ENCODE data around the gene TCHP.
A peak's percentile ranks its signal among the peaks of the same experiment; 100 is the strongest.
"Not testable (repeated sequence)": the region's sequence is repeated elsewhere in the genome, so short reads cannot be mapped to it uniquely, and the experiment has no call there.

The TCHP gene

DNA sequence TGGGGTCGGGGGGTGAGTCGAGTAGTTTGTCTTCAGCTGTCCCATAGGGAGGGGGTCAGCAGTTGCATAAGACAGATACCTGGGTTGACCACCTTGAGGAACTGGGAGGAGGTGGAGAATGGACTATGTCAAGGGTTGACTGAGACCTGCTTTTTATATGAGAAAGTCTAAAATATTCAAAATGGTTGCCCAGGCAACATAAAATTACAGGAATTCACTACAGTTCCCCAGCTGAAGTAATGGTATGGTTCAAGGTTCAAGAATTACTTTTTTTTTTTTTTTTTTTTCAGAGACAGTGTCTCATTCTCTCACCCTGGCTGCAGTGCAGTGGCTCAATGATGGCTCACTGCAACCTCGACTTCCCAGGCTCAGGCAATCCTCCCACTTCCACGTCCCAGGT is 5.1 kb upstream of the TCHP start:
- Histone ChIP-seq H3K36me3 (ENCODE audit: insufficient read depth, low read length) (no peaks in the 10 kb centered on the region), H2AFZ (ENCODE audit: low read length) (no peak overlapping the region), H3K27me3 (ENCODE audit: insufficient read depth, low read length, poor library complexity, severe bottlenecking) (no peaks in the 10 kb centered on the region), H3K9me2 (replicated peaks; ENCODE audit: low read depth, low read length) (no peaks in the 10 kb centered on the region), H3F3A (ENCODE audit: low read depth) (no peaks in the 10 kb centered on the region), H3K9ac (ENCODE audit: low read depth, low read length, poor library complexity, severe bottlenecking) (no peak overlapping the region), H3K9me3 (ENCODE audit: insufficient read depth, low read depth, low read length) (no peaks in the 10 kb centered on the region), H3K79me2 (ENCODE audit: insufficient read depth, low read length) (no peaks in the 10 kb centered on the region), H3K4me2 (ENCODE audit: low read depth, low read length, poor library complexity, severe bottlenecking) (no peak overlapping the region), H4K20me1 (ENCODE audit: insufficient read depth, low read length, poor library complexity, severe bottlenecking) (no peaks in the 10 kb centered on the region), H3K4me3 (ENCODE audit: low read length, poor library complexity, severe bottlenecking) (no peak overlapping the region), H3K4me1 (ENCODE audit: insufficient read depth, low read length, poor library complexity, severe bottlenecking) (peaks cover 5% of the 10 kb centered on the region)
- no peak for TF ChIP-seq EZH2phosphoT487 (IDR thresholded peaks at IDR 0.05; ENCODE audit: borderline replicate concordance)
- TF ChIP-seq, protein P1, sequence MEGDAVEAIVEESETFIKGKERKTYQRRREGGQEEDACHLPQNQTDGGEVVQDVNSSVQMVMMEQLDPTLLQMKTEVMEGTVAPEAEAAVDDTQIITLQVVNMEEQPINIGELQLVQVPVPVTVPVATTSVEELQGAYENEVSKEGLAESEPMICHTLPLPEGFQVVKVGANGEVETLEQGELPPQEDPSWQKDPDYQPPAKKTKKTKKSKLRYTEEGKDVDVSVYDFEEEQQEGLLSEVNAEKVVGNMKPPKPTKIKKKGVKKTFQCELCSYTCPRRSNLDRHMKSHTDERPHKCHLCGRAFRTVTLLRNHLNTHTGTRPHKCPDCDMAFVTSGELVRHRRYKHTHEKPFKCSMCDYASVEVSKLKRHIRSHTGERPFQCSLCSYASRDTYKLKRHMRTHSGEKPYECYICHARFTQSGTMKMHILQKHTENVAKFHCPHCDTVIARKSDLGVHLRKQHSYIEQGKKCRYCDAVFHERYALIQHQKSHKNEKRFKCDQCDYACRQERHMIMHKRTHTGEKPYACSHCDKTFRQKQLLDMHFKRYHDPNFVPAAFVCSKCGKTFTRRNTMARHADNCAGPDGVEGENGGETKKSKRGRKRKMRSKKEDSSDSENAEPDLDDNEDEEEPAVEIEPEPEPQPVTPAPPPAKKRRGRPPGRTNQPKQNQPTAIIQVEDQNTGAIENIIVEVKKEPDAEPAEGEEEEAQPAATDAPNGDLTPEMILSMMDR (conservative IDR thresholded peaks at IDR 0.05; ENCODE audit: low read length): no peak

DNA sequence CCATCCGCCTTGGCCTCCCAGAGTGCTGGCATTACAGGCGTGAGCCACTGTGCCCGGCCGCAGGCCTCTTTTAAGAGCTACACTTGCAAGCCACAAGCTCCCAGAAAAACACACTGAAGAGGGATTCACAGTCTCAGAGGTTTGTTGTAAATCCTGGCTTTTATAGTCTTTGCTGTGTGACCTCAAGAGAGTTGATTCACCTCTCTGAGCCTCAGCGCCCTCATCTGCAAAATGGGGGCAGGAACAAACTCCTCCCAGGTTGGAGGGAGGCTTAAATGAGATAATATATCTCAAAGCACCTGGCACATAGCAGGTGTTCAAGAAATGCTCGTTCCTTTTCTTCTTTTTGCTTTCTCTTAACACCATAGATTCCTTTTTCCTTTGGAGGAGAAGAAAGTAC is 3.9 kb upstream of the TCHP start:
- no peak overlapping the region for H3K9ac ChIP-seq (ENCODE audit: low read depth, low read length, poor library complexity, severe bottlenecking)
- no peaks in the 10 kb centered on the region for H3F3A ChIP-seq (ENCODE audit: low read depth)
- no peaks in the 10 kb centered on the region for H3K36me3 ChIP-seq (ENCODE audit: insufficient read depth, low read length)
- no peaks in the 10 kb centered on the region for H3K27me3 ChIP-seq (ENCODE audit: insufficient read depth, low read length, poor library complexity, severe bottlenecking)
- H4K20me1 ChIP-seq (ENCODE audit: insufficient read depth, low read length, poor library complexity, severe bottlenecking): peaks cover 5% of the 10 kb centered on the region
- H3K4me1 ChIP-seq (ENCODE audit: insufficient read depth, low read length, poor library complexity, severe bottlenecking): peaks cover 9% of the 10 kb centered on the region
- H3K9me3 ChIP-seq (ENCODE audit: insufficient read depth, low read depth, low read length): no peaks in the 10 kb centered on the region
- no peak for TF ChIP-seq EZH2phosphoT487 (IDR thresholded peaks at IDR 0.05; ENCODE audit: borderline replicate concordance)
- TF ChIP-seq, protein P1 (conservative IDR thresholded peaks at IDR 0.05; ENCODE audit: low read length): no peak
- no peaks in the 10 kb centered on the region for H3K9me2 ChIP-seq (replicated peaks; ENCODE audit: low read depth, low read length)
- H3K79me2 ChIP-seq (ENCODE audit: insufficient read depth, low read length): peaks cover 11% of the 10 kb centered on the region
- no peak overlapping the region for H2AFZ ChIP-seq (ENCODE audit: low read length)
- no peak overlapping the region for H3K4me2 ChIP-seq (ENCODE audit: low read depth, low read length, poor library complexity, severe bottlenecking)
- no peak overlapping the region for H3K4me3 ChIP-seq (ENCODE audit: low read length, poor library complexity, severe bottlenecking)

DNA sequence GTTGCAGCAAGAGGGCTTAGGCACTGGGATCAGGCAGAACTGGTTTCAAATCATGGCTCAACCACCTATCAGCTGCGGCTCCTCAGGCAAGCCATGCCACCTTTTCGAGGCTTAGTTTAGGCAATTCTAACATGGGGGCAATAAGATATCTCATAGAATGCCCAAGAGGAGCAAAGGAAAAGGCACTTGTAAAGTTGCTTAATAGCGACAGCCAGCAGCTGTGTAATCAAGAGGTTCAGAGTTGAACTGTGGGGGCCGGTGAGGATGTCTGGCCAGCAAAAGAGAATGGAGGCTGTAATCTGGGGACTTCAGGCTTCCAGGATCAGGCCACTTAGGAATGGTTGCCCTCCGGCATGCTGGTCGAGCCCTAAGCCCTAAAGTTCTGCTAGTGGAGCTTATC is 3.0 kb upstream of the TCHP start:
- no peak overlapping the region for H2AFZ ChIP-seq (ENCODE audit: low read length)
- peaks cover 19% of the 10 kb centered on the region for H3K79me2 ChIP-seq (ENCODE audit: insufficient read depth, low read length)
- no peaks in the 10 kb centered on the region for H3K9me3 ChIP-seq (ENCODE audit: insufficient read depth, low read depth, low read length)
- no peaks in the 10 kb centered on the region for H3F3A ChIP-seq (ENCODE audit: low read depth)
- H3K9ac ChIP-seq (ENCODE audit: low read depth, low read length, poor library complexity, severe bottlenecking): no peak overlapping the region
- no peaks in the 10 kb centered on the region for H3K27me3 ChIP-seq (ENCODE audit: insufficient read depth, low read length, poor library complexity, severe bottlenecking)
- H3K4me2 ChIP-seq (ENCODE audit: low read depth, low read length, poor library complexity, severe bottlenecking): no peak overlapping the region
- TF ChIP-seq, protein P1 (conservative IDR thresholded peaks at IDR 0.05; ENCODE audit: low read length): no peak
- TF ChIP-seq EZH2phosphoT487 (IDR thresholded peaks at IDR 0.05; ENCODE audit: borderline replicate concordance): no peak
- H3K4me1 ChIP-seq (ENCODE audit: insufficient read depth, low read length, poor library complexity, severe bottlenecking): peaks cover 16% of the 10 kb centered on the region
- no peaks in the 10 kb centered on the region for H3K36me3 ChIP-seq (ENCODE audit: insufficient read depth, low read length)
- H3K4me3 ChIP-seq (ENCODE audit: low read length, poor library complexity, severe bottlenecking): no peak overlapping the region
- H3K9me2 ChIP-seq (replicated peaks; ENCODE audit: low read depth, low read length): no peaks in the 10 kb centered on the region
- H4K20me1 ChIP-seq (ENCODE audit: insufficient read depth, low read length, poor library complexity, severe bottlenecking): peaks cover 10% of the 10 kb centered on the region

DNA sequence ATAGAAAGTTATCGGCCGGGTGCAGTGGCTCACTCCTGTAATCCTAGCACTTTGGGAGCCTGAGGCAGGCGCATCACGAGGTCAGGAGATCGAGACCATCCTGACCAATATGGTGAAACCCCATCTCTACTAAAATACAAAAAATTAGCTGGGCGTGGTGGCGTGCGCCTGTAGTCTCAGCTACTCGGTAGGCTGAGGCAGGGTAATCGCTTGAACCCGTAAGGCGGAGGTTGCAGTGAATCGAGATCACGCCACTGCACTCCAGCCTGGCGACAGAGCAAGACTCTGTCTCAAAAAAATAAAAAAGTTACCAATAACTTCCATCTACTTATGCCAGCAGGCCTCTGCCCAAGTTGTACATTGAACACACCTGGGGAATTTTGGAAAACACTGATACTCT is 729 bp upstream of the TCHP start:
- H3F3A ChIP-seq (ENCODE audit: low read depth); H3K9me2 ChIP-seq (replicated peaks; ENCODE audit: low read depth, low read length); H3K27me3 ChIP-seq (ENCODE audit: insufficient read depth, low read length, poor library complexity, severe bottlenecking); H3K9me3 ChIP-seq (ENCODE audit: insufficient read depth, low read depth, low read length); H4K20me1 ChIP-seq (ENCODE audit: insufficient read depth, low read length, poor library complexity, severe bottlenecking): not testable (repeated sequence)
- H2AFZ ChIP-seq (ENCODE audit: low read length): peak overlapping the region; percentile 98
- H3K36me3 ChIP-seq (ENCODE audit: insufficient read depth, low read length): peaks cover 15% of the 10 kb centered on the region; the same call in 1 of the 2 replicates
- H3K9ac ChIP-seq (ENCODE audit: low read depth, low read length, poor library complexity, severe bottlenecking): peak overlapping the region; percentile 84
- H3K4me2 ChIP-seq (ENCODE audit: low read depth, low read length, poor library complexity, severe bottlenecking): peak overlapping the region; percentile 79
- H3K4me1 ChIP-seq (ENCODE audit: insufficient read depth, low read length, poor library complexity, severe bottlenecking): peaks cover 16% of the 10 kb centered on the region
- peaks cover 28% of the 10 kb centered on the region for H3K79me2 ChIP-seq (ENCODE audit: insufficient read depth, low read length)
- peak overlapping the region; percentile 84 for H3K4me3 ChIP-seq (ENCODE audit: low read length, poor library complexity, severe bottlenecking)
